SJCRH30 (cell line): Measurements from ENCODE around the gene TKT. TPM values are rescaled to one million over a fixed set of nuclear protein-coding genes. Genes with fewer than 3 reads are reported as not detected.
"Not testable (repeated sequence)": the region's sequence is repeated elsewhere in the genome, so short reads cannot be mapped to it uniquely, and the experiment has no call there.

ENCODE experiments used
- DNase-seq, 2 experiments: peaks; one replicate each; pipeline ENCODE4 v3.0.0-alpha.2; 2015 to 2020
- H3K27ac ChIP-seq: fragments of 250-450 bp; sonication (Bioruptor Pico); 2 replicates; pipeline ENCODE4 v1.5.1; 2020; ENCODE audit warnings: mild to moderate bottlenecking, moderate library complexity
- H3K27me3 ChIP-seq: fragments of 250-450 bp; sonication (Bioruptor Pico); 2 replicates; pipeline ENCODE4 v1.5.1; 2020; ENCODE audit warnings: mild to moderate bottlenecking, moderate library complexity
- H3K36me3 ChIP-seq: fragments of 250-450 bp; sonication (Bioruptor Pico); 2 replicates; pipeline ENCODE4 v1.5.1; 2020; ENCODE audit warnings: mild to moderate bottlenecking, moderate library complexity
- H3K4me1 ChIP-seq: fragments of 250-450 bp; sonication (Bioruptor Pico); 2 replicates; pipeline ENCODE4 v1.5.1; 2020; ENCODE audit warnings: mild to moderate bottlenecking, moderate library complexity
- H3K4me3 ChIP-seq: fragments of 250-450 bp; sonication (Bioruptor Pico); 2 replicates; pipeline ENCODE4 v1.5.1; 2020; ENCODE audit warnings: mild to moderate bottlenecking, moderate library complexity
- H3K9me3 ChIP-seq: fragments of 250-450 bp; sonication (Bioruptor Pico); replicated peaks from 2 replicates; pipeline ENCODE4 v1.5.1; 2020; ENCODE audit warnings: mild to moderate bottlenecking, moderate library complexity
- total RNA-seq: library from RNA; depleted of rRNA; stranded (reverse); fragments of >200 nt; shearing (Covaris generic); gene quantifications from 2 replicates; pipeline ENCODE4 v1.2.3, GENCODE V29; 2014

Gene TKT
- total RNA-seq, 1 experiment from 2014 or later = 254 TPM

- no peak for DNase-seq
- Histone ChIP-seq H3K27me3 (no peaks in the 10 kb centered on the region), H3K4me1 (no peaks in the 10 kb centered on the region), H3K4me3 (peak overlapping the region; percentile 86), H3K36me3 (no peaks in the 10 kb centered on the region), H3K27ac (no peak overlapping the region), H3K9me3 (no peaks in the 10 kb centered on the region)
Observed at GRCh38 chr3:53253707-53254508, 1.9 kb downstream of the TKT start.

- not testable (repeated sequence) for DNase-seq, H3K9me3 ChIP-seq, H3K27me3 ChIP-seq, H3K27ac ChIP-seq, H3K4me3 ChIP-seq, H3K4me1 ChIP-seq, H3K36me3 ChIP-seq
Observed at GRCh38 chr3:53252947-53253322, 2.9 kb downstream of the TKT start.

GRCh38 chr3:53252096-53252946, 3.5 kb downstream of the TKT start:
- Histone ChIP-seq H3K36me3 (no peaks in the 10 kb centered on the region), H3K4me1 (no peaks in the 10 kb centered on the region), H3K4me3 (no peak overlapping the region), H3K27ac (no peak overlapping the region), H3K27me3 (no peaks in the 10 kb centered on the region), H3K9me3 (no peaks in the 10 kb centered on the region)
- DNase-seq = no peak

- Histone ChIP-seq H3K36me3 (peaks cover under 1% of the 10 kb centered on the region; the same call in 1 of the 2 replicates), H3K4me3 (no peak overlapping the region), H3K9me3 (no peaks in the 10 kb centered on the region), H3K27me3 (no peaks in the 10 kb centered on the region), H3K27ac (no peak overlapping the region), H3K4me1 (no peaks in the 10 kb centered on the region)
- no peak for DNase-seq
Observed at GRCh38 chr3:53250881-53251605, 4.8 kb downstream of the TKT start.

- no peak for DNase-seq
- Histone ChIP-seq H3K9me3 (no peaks in the 10 kb centered on the region), H3K4me1 (no peaks in the 10 kb centered on the region), H3K4me3 (no peak overlapping the region), H3K27ac (no peak overlapping the region), H3K36me3 (peaks cover 5% of the 10 kb centered on the region; the same call in 1 of the 2 replicates), H3K27me3 (no peaks in the 10 kb centered on the region)
Observed at GRCh38 chr3:53250453-53250852, 5.4 kb downstream of the TKT start.

- DNase-seq = no peak
- no peaks in the 10 kb centered on the region for H3K9me3 ChIP-seq
- no peak overlapping the region for H3K4me3 ChIP-seq
- H3K27me3 ChIP-seq = no peaks in the 10 kb centered on the region
- H3K36me3 ChIP-seq = peaks cover 5% of the 10 kb centered on the region; the same call in 1 of the 2 replicates
- no peaks in the 10 kb centered on the region for H3K4me1 ChIP-seq
- no peak overlapping the region for H3K27ac ChIP-seq
Observed at GRCh38 chr3:53248161-53248560, 7.7 kb downstream of the TKT start.

- H3K9me3 ChIP-seq = no peaks in the 10 kb centered on the region
- no peak for DNase-seq
- H3K4me3 ChIP-seq = no peak overlapping the region
- H3K27me3 ChIP-seq = no peaks in the 10 kb centered on the region
- no peak overlapping the region for H3K27ac ChIP-seq
- no peaks in the 10 kb centered on the region for H3K4me1 ChIP-seq
- peaks cover 5% of the 10 kb centered on the region; the same call in 1 of the 2 replicates for H3K36me3 ChIP-seq
Observed at GRCh38 chr3:53247619-53248018, 8.2 kb downstream of the TKT start.

GRCh38 chr3:53244271-53244670, 11.6 kb downstream of the TKT start:
- Histone ChIP-seq H3K4me1 (no peaks in the 10 kb centered on the region), H3K27ac (no peak overlapping the region), H3K9me3 (no peaks in the 10 kb centered on the region), H3K36me3 (peaks cover 21% of the 10 kb centered on the region), H3K27me3 (no peaks in the 10 kb centered on the region), H3K4me3 (no peak overlapping the region)
- DNase-seq = no peak

GRCh38 chr3:53243785-53244184, 12.0 kb downstream of the TKT start:
- Histone ChIP-seq H3K27ac (no peak overlapping the region), H3K9me3 (no peaks in the 10 kb centered on the region), H3K4me3 (no peak overlapping the region), H3K27me3 (no peaks in the 10 kb centered on the region), H3K36me3 (peaks cover 26% of the 10 kb centered on the region), H3K4me1 (no peaks in the 10 kb centered on the region)
- no peak for DNase-seq

- H3K4me1 ChIP-seq = no peaks in the 10 kb centered on the region
- H3K4me3 ChIP-seq = no peak overlapping the region
- no peak for DNase-seq
Observed at GRCh38 chr3:53243165-53243564, 12.7 kb downstream of the TKT start.

GRCh38 chr3:53242642-53243041, 13.2 kb downstream of the TKT start:
- H3K9me3 ChIP-seq = no peaks in the 10 kb centered on the region

More at GRCh38 chr3:53243165-53243564, 12.7 kb downstream of the TKT start:
- H3K27ac ChIP-seq = no peak overlapping the region
- no peaks in the 10 kb centered on the region for H3K9me3 ChIP-seq
- H3K27me3 ChIP-seq = no peaks in the 10 kb centered on the region
- peaks cover 27% of the 10 kb centered on the region for H3K36me3 ChIP-seq

GRCh38 chr3:53242155-53242554, 13.7 kb downstream of the TKT start:
- Histone ChIP-seq H3K27ac (no peak overlapping the region), H3K4me3 (no peak overlapping the region), H3K9me3 (no peaks in the 10 kb centered on the region), H3K4me1 (no peaks in the 10 kb centered on the region), H3K27me3 (no peaks in the 10 kb centered on the region), H3K36me3 (peaks cover 27% of the 10 kb centered on the region)
- DNase-seq = no peak

More at GRCh38 chr3:53242642-53243041, 13.2 kb downstream of the TKT start:
- Histone ChIP-seq H3K27ac (no peak overlapping the region), H3K36me3 (peaks cover 27% of the 10 kb centered on the region), H3K27me3 (no peaks in the 10 kb centered on the region), H3K4me3 (no peak overlapping the region), H3K4me1 (no peaks in the 10 kb centered on the region)
- DNase-seq = no peak

GRCh38 chr3:53240989-53241972, 14.5 kb downstream of the TKT start:
- H3K9me3 ChIP-seq = no peaks in the 10 kb centered on the region
- no peak overlapping the region for H3K4me3 ChIP-seq
- DNase-seq = peak; percentile 28 to 44
- no peak overlapping the region for H3K27ac ChIP-seq
- H3K36me3 ChIP-seq = peaks cover 27% of the 10 kb centered on the region
- H3K27me3 ChIP-seq = no peaks in the 10 kb centered on the region
- H3K4me1 ChIP-seq = no peaks in the 10 kb centered on the region

GRCh38 chr3:53239800-53240199, 16.0 kb downstream of the TKT start:
- Histone ChIP-seq H3K4me3 (no peak overlapping the region), H3K36me3 (peaks cover 22% of the 10 kb centered on the region), H3K4me1 (no peaks in the 10 kb centered on the region), H3K9me3 (no peaks in the 10 kb centered on the region), H3K27ac (no peak overlapping the region), H3K27me3 (no peaks in the 10 kb centered on the region)
- DNase-seq = no peak
